GM10266 (cell line): ENCODE results near the gene EPN1.

Experiments
- DNase-seq: peaks from one replicate; pipeline ENCODE4 v3.0.0; 2012; ENCODE audit errors: extremely low spot score
- TF ChIP-seq, protein P1 (sequence below): IDR thresholded peaks from 2 replicates; pipeline ENCODE4 v1.5.1; 2012; ENCODE audit warnings: mild to moderate bottlenecking, low read depth; ENCODE audit not compliant: control insufficient read depth, insufficient read depth; ENCODE audit errors: missing control alignments

EPN1 gene

GRCh38 chr19:55674841-55675660 is at the start of gene EPN1:
TSS of gene EPN1 (plus strand) at chr19:55675226. CDS start at chr19:55678628, 3,402 bp downstream.
- TF ChIP-seq, protein P1, sequence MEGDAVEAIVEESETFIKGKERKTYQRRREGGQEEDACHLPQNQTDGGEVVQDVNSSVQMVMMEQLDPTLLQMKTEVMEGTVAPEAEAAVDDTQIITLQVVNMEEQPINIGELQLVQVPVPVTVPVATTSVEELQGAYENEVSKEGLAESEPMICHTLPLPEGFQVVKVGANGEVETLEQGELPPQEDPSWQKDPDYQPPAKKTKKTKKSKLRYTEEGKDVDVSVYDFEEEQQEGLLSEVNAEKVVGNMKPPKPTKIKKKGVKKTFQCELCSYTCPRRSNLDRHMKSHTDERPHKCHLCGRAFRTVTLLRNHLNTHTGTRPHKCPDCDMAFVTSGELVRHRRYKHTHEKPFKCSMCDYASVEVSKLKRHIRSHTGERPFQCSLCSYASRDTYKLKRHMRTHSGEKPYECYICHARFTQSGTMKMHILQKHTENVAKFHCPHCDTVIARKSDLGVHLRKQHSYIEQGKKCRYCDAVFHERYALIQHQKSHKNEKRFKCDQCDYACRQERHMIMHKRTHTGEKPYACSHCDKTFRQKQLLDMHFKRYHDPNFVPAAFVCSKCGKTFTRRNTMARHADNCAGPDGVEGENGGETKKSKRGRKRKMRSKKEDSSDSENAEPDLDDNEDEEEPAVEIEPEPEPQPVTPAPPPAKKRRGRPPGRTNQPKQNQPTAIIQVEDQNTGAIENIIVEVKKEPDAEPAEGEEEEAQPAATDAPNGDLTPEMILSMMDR, result no peak
- peak; percentile 99 for DNase-seq

GRCh38 chr19:55626350-55626749 is 48.7 kb upstream of the EPN1 start:
- DNase-seq, result no peak
- TF ChIP-seq, protein P1, result no peak

- DNase-seq, result peak; percentile 68
Observed at GRCh38 chr19:55632463-55632834, 42.6 kb upstream of the EPN1 start.

DNA sequence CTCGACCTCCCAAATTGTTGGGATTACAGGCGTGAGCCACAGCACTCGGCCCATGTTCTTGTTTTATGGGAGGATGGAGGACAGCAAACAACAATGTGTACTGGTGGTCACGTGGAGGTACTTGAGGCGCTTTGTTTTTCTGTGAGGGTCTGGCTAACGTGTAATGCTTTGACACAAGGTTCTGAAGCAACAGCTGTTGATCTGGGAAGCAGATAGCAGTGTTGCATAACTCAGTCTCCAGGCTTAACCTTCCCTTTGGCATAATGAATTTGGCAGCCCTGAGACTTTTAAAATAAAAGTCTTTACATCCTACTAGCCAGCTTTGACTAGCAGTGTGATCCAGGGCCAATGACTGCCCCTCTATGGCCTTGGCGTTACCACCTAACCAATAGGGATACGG is 41.2 kb upstream of the EPN1 start:
- no peak for DNase-seq
- TF ChIP-seq, protein P1, result no peak

More at GRCh38 chr19:55632463-55632834, 42.6 kb upstream of the EPN1 start:
- TF ChIP-seq, protein P1, result peak; percentile 81

GRCh38 chr19:55635334-55635717 is 39.7 kb upstream of the EPN1 start:
- peak; percentile 4 for DNase-seq
- TF ChIP-seq, protein P1, result no peak

- TF ChIP-seq, protein P1, result no peak
- DNase-seq, result no peak
Observed at GRCh38 chr19:55635856-55636440, 39.1 kb upstream of the EPN1 start.

DNA sequence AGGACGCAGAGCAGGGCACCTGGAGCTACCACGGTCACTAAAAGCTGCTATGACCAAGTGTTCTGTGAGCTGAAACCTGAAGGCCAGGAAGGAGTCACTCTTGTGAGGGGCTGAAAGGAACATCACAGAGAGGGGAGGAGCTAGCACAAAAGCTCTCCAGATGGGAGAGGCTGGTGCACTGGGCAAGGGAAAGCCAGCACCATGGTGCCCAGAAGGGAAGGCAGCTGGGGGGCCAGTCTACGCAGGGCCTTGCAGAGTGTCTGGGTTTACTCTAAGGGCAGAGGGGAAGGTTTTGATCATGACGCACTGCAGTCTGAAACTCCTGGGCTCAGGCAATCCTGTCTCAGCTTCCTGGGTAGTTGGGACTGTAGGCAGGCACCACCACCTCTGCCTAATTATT is 38.3 kb upstream of the EPN1 start:
- DNase-seq, result no peak
- TF ChIP-seq, protein P1, result no peak
